PFSK-1 (cell line): ENCODE results near the gene REXO2.

Experiments used
- FOXP2 ChIP-seq: optimal IDR thresholded peaks from 2 replicates; pipeline ENCODE3; 2011; ENCODE audit warnings: borderline replicate concordance, control low read depth, inconsistent platforms; ENCODE audit not compliant: insufficient read depth; ENCODE audit errors: extremely low read length, extremely low read depth
- POLR2AphosphoS5 ChIP-seq: IDR thresholded peaks from 2 replicates; pipeline ENCODE4 v1.6.1; 2012; ENCODE audit warnings: low read depth, mild to moderate bottlenecking, control low read depth, low read length, moderate library complexity
- REST ChIP-seq, 2 experiments: IDR thresholded peaks; 2 replicates each; pipeline versions ENCODE4 v1.6.1 to v1.8.0; 2011 to 2012; ENCODE audit warnings: low read depth in 2 of 2, low read length in 2 of 2, control low read depth in 1 of 2, inconsistent platforms in 1 of 2, mild to moderate bottlenecking in 1 of 2, moderate library complexity in 1 of 2; ENCODE audit not compliant: insufficient read depth in 1 of 2
- SIN3A ChIP-seq: IDR thresholded peaks from 2 replicates; pipeline ENCODE4 v1.6.1; 2012; ENCODE audit warnings: mild to moderate bottlenecking, low read length, moderate library complexity, borderline replicate concordance; ENCODE audit not compliant: insufficient read depth
- TAF1 ChIP-seq: IDR thresholded peaks from 2 replicates; pipeline ENCODE4 v1.6.1; 2012; ENCODE audit warnings: low read length, control low read depth, borderline replicate concordance; ENCODE audit not compliant: insufficient read depth

The REXO2 gene

GRCh38 chr11:114397349-114397982 lies 41.8 kb upstream of the REXO2 start:
- TF ChIP-seq TAF1 (no peak), FOXP2 (no peak), SIN3A (no peak), POLR2AphosphoS5 (no peak), REST (IDR thresholded peaks at IDR 0.05; ENCODE audit: insufficient read depth in 1 of 2, low read depth in 2 of 2, low read length in 2 of 2) (no peak)

DNA sequence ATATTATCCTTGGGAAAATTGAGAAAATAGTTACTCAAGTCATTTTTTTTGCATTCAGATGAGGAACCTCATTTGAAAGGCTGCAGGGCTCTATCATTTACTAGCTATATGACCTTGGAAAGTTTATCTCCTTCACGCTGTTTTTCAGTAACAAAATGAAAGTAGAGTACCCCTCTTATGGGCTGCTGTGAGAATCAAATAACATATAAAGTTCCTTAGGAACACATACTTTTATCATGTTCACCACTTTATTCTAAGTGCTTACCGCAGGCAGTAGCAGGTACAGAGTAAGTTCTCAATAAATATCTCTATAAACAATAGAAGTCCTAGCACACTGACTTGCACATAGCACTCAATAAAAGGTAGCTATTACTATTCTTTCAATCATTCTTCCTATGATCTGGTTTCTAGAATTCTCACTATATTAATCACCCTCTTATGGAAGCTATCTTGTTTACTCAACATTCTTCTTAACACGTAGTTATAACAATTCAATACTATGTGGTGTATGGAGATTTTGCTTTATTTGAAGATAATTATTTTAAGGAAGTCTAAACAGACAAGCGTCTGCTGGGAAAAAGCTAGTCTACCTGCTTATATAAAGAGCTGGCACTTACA lies 40.9 kb upstream of the REXO2 start:
- TF ChIP-seq TAF1 (no peak), SIN3A (no peak), POLR2AphosphoS5 (no peak), REST (IDR thresholded peaks at IDR 0.05; ENCODE audit: insufficient read depth in 1 of 2, low read depth in 2 of 2, low read length in 2 of 2) (no peak), FOXP2 (no peak)

DNA sequence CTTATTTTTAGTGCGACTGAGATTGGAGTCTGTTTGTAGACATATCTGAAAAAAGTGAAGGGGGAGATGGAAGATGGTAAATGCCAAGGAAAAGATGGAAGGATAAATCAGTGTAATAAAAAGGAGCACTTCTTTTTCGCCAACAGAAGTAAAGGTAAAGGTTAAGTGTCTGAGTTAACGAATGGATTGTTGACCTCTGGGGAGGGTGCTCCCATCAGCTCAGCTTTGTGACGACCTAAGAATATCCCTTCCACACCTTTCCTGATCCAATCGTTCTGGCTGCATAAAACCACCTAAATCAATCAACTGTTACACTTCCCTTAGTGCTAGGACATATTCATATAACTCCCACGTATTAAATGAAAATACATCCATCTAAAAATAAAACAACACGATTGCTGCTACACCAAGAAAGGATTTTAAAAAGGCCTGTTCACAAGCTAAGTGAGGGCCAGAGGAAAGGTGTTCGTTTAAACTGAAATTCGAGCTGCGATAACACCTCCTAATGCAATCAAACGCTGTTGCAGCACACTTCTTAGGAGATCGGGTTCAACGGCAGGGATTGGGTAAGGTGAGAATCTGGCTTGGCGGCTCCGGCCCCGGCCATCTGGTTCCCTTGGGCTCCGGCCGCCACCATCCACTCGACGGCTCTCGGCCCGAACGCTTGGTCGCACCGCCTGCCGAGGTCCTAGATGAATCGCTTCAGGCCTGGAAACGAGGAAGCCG lies 39.6 kb upstream of the REXO2 start:
- TF ChIP-seq SIN3A: no peak
- no peak for TF ChIP-seq TAF1
- TF ChIP-seq POLR2AphosphoS5: no peak
- TF ChIP-seq REST (IDR thresholded peaks at IDR 0.05; ENCODE audit: insufficient read depth in 1 of 2, low read depth in 2 of 2, low read length in 2 of 2): no peak
- no peak for TF ChIP-seq FOXP2

GRCh38 chr11:114400216-114400914 lies 38.9 kb upstream of the REXO2 start, which contains the start of the genes C11orf71 and RBM7:
Gene C11orf71, minus strand, starts transcription at chr11:114400511. Its CDS starts 180 bp downstream, at chr11:114400331.
Gene RBM7, plus strand, starts transcription at chr11:114400666. Its CDS starts 6 bp downstream, at chr11:114400672.
- TF ChIP-seq REST (IDR thresholded peaks at IDR 0.05; ENCODE audit: insufficient read depth in 1 of 2, low read depth in 2 of 2, low read length in 2 of 2): no peak
- TF ChIP-seq POLR2AphosphoS5: peak; percentile 99
- TF ChIP-seq FOXP2: peak; percentile 26
- peak; percentile 76; the same call in 1 of the 2 replicates for TF ChIP-seq SIN3A
- TF ChIP-seq TAF1: peak; percentile 96
